ENCODE data around the gene TSC1.

GRCh38 chr9:132991351-132992300 lies 47.2 kb upstream of the TSC1 start:
- no peak for TF ChIP-seq CTCF (IDR thresholded peaks at IDR 0.05)
- no peak for TF ChIP-seq POLR2A (IDR thresholded peaks at IDR 0.05)
- TF ChIP-seq POLR2AphosphoS5 (IDR thresholded peaks at IDR 0.05), result no peak
